C4-2B (cell line): ENCODE measurements around the gene ZNF804B.

Experiments
- ZFX ChIP-seq: fragments of 450-650 bp; IDR thresholded peaks from 2 replicates; pipeline ENCODE4 v1.6.1; 2017
- TF ChIP-seq, protein P1 (sequence below): fragments of 450-650 bp; conservative IDR thresholded peaks from 2 replicates; pipeline ENCODE4 v1.5.1; 2017; ENCODE audit warnings: mild to moderate bottlenecking

DNA sequence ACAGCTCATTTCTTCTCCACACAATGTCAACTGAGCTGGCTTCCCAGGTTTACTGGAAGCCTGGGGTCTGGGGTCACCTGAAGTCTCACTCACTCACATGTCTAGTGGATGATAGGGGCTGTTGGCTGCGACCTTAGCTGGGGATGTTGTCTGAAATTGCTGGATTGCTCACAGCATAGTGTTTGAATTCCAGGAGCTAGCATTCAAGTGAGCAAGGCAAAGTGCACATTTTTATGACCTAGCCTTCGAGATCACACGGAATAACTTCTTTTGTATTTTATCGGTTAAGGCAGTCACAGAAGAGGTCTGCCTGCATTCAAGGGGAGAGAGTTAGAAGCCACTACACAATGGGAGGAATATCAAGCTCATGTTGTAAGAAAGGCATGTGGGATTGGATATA is 32.4 kb downstream of the ZNF804B start:
- TF ChIP-seq, protein P1, sequence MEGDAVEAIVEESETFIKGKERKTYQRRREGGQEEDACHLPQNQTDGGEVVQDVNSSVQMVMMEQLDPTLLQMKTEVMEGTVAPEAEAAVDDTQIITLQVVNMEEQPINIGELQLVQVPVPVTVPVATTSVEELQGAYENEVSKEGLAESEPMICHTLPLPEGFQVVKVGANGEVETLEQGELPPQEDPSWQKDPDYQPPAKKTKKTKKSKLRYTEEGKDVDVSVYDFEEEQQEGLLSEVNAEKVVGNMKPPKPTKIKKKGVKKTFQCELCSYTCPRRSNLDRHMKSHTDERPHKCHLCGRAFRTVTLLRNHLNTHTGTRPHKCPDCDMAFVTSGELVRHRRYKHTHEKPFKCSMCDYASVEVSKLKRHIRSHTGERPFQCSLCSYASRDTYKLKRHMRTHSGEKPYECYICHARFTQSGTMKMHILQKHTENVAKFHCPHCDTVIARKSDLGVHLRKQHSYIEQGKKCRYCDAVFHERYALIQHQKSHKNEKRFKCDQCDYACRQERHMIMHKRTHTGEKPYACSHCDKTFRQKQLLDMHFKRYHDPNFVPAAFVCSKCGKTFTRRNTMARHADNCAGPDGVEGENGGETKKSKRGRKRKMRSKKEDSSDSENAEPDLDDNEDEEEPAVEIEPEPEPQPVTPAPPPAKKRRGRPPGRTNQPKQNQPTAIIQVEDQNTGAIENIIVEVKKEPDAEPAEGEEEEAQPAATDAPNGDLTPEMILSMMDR = no peak
- no peak for TF ChIP-seq ZFX
